Cerebellar nuclear complex (tissue), 1 donor: ENCODE data around the gene EPHA1.
A peak's percentile ranks its signal among the peaks of the same experiment; 100 is the strongest.

Experiments
- DNase-seq, 2 experiments: peaks; one replicate each; lab custom pipeline; 2025; lab: John Stamatoyannopoulos, UW

EPHA1 gene

DNA sequence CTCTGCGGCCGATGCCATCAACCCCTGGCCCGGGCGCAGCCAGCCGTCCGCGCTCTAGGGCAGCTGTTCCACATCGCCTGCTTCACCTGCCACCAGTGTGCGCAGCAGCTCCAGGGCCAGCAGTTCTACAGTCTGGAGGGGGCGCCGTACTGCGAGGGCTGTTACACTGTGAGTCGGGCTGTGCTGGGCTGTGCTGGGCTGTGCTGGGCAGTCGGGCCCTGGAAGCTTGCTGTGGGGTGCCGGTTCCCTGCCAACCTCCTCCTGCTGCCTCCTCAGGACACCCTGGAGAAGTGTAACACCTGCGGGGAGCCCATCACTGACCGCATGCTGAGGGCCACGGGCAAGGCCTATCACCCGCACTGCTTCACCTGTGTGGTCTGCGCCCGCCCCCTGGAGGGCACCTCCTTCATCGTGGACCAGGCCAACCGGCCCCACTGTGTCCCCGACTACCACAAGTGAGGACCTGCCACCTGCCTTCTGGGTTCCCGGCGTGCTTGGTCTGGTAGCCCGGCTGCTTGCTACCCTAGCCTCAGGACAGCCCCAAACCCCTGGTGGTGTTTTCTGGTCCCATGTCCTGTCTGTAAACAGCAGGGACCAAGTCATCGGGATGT lies 20.1 kb downstream of the EPHA1 start:
- DNase-seq: no peak

DNA sequence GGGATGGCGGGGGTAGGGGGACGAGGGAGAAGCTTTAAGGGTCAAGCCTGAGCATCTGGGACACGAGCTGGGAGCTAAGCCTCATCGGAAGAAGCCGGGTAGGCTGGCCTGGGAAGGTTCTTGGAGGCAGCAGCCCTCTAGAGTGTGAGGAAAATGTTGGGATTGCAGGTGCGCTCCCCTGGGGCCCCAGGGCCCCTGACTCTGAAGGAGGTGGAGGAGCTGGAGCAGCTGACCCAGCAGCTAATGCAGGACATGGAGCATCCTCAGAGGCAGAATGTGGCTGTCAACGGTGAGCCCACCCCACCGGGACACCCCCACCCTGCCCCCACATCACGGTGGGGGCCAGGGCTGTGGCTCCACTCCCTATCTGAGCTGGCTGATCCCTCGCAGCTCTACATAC lies 20.6 kb downstream of the EPHA1 start:
- no peak for DNase-seq

DNA sequence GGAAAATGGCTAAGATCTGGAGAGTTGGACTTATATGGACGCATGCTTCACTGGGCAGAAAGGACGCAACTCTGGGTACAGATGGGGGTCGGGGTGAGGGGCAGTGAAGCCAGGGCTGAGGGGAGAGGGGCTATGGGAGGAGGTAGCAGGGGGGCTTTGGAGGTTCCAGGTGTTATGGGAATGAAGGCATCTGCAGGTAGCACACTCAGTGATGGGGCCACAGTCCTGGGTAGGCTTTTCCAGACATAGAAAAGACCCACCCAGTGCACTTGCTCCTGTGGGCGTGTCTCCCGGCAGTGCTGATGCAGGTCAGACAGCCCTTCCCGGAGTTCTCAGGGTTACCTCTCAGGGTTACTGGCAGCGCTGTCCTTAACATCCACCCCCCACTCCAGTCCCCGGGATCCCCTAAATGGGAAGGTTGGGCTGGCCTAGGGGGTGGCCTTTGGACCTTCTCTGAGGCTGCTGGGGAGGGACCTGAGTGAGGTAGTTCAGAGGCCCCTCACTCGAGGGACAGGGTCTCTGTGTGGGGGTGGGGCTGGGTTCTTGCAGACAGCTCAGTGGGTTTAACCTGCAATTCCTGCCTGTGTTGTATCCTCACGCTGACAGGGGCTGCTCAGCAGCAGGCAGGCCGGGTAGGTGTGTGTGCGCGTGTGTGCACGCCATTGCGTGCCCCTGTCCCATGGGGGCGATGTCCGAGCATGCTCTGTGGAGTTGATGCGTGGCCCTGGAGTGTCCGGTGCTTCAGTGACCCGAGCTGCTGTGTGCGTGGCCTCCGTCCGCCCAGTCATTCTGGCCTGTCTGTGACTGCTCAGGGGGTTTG lies 21.3 kb downstream of the EPHA1 start:
- no peak for DNase-seq

DNA sequence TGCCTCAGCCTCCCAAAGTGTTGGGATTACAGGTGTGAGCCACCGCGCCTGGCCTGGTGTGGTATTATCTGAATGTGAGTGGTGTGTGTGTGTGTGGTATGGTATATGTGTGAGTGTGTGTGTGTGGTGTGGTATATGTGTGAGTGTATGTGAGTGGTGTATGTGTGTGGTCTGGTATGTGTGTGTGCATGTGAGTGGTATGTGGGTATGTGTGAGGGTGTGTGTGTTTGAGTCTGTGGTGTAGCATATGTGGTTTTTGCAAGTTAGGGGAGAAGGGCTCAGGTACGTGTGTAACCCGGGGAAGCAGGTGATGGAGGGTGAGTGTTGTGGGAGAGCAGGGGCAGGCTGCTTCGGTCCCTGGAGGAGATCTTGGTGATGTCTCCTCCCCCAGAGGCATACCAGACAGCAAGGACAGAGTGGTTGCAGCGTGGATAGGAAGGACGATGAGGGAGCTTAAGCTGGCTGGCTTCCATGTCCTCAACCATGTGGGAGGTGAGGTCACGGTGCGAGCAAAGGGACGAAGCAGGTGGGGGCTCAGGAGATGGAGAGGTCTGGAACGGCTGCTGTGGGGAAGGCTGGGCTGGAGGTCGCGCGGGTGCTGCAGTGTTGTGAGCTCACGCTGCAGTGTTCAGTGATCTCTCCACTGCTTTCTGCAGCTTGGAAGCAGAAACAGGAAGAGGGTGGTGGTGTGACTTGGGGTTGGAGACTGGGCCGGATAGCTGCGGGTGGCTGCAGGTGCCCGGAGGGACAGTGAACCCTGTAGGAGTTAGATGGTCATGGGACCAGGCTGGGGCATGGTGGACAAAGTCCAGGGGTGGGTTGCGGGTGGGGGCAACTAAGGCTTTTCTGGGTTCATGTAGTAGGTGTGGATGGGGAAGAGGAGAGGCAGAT lies 22.5 kb downstream of the EPHA1 start:
- DNase-seq: no peak

DNA sequence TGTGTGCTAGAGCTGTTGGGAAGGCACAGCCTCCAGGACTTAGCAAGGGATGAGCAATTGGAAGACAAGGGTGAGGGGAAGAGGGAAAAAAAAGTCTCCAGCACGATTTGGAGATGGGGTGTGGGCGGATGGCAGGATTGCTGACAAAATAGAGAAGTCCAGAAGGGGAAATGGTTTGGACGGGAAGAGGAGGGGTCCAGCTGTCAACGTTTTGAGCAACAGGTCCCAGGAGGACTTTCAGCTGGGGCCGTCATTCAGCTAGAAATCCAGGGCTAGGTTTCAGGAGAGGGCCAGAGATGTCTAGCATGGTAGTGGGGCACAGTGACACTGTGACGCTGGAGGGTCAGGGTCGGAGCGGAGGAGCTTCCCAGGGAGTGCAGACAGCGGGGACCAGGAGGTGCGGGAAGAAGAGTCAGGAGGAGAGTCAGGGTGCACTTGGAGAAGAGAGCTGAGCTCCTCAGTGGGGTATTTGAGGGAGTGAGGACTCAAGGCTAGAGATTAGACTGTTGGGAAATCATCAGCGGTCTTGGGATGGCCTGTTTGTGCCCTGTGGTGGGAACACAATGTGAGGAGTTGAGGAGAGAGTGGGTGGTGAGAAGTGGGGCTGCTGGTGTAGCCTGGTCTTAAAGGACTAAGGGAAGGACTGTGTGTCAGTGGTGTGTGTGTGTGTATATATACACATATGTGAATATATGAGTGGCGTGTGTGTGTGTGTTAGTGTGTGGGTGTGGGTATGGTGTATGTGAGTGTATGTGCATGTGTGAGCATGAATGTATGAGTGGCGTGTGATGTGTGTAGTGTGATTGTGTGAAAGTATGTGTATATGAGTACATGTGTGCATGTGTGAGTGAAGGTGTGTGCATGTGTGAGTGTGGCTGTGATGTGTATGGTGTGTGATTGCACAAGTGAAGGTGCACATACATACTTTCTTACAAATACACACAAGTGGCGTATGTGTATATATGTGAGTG lies 23.7 kb downstream of the EPHA1 start:
- no peak for DNase-seq

DNA sequence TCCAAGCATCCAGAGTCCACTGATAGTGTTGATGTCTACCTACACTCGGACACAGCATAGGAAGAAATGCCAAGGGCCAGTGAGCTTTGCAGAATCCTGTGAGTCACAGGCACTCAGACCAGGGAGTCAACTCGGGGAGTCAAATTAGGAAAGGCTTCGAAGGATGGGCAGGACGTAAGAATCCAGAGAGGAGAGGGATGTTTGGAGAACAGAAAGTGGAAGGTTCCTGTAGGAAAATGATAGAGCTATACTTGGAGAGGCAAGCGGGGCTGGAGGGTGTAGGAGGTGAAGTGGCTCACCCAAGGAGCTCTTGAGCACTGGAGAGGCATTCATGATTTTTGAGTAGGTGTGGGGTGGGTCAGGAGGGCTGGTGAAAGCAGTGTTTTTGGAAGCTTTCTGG lies 24.5 kb downstream of the EPHA1 start:
- DNase-seq: no peak

DNA sequence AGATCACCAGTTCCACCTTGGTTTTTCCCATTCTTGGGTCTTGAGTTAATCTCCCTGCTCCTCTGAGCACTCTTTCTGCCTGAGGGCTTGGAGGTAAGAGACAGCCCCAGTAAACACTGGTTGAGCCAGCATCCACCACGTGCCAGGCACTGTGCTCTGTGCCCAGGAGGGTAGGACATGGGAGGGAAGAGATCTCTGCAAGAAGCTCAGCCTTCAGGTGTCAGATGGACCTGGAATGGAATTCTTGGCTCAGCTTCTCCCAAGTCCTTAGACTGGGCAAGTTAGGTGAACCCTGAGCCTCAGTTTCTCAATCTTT lies 25.1 kb downstream of the EPHA1 start:
- no peak for DNase-seq

DNA sequence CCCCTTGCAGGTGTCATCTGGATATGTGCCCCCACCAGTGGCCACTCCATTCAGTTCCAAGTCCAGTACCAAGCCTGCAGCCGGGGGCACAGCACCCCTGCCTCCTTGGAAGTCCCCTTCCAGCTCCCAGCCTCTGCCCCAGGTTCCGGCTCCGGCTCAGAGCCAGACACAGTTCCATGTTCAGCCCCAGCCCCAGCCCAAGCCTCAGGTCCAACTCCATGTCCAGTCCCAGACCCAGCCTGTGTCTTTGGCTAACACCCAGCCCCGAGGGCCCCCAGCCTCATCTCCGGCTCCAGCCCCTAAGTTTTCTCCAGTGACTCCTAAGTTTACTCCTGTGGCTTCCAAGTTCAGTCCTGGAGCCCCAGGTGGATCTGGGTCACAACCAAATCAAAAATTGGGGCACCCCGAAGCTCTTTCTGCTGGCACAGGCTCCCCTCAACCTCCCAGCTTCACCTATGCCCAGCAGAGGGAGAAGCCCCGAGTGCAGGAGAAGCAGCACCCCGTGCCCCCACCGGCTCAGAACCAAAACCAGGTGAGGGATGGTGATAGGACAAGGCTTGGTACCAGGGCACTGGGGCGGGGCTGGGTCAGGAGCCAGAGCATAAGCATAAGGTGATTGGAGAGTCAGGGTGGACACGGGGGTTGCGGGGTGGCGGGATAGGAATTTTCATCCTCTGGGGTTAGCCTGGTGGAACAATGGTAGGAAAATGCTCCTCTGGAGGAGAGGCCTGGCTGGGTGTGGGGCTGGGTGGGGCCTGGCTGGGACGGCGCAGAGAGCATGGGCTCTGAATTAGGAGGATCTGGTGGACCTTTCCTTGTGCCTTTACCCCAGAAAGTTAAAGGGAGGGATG lies 25.6 kb downstream of the EPHA1 start:
- DNase-seq: no peak

DNA sequence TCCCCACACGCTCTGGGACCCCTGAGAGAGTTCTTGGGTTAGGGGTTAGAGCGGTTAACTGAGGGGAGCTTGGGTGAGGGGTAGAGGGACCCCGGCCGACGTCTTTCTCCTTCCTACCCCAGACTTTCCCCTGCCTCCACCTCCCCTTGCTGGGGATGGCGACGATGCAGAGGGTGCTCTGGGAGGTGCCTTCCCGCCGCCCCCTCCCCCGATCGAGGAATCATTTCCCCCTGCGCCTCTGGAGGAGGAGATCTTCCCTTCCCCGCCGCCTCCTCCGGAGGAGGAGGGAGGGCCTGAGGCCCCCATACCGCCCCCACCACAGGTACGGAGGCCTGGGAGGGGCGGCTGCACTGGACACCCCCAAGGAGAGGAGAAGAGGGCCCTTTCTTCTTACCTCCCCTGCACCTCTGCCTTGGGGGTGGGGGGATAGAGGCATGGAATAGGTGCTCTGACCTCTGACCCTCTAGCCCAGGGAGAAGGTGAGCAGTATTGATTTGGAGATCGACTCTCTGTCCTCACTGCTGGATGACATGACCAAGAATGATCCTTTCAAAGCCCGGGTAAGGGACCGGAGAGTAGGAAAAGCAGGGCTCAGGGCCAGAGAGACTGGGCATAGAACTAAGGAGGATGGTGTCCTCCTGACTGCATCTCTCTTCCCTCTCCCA lies 26.4 kb downstream of the EPHA1 start:
- no peak for DNase-seq

DNA sequence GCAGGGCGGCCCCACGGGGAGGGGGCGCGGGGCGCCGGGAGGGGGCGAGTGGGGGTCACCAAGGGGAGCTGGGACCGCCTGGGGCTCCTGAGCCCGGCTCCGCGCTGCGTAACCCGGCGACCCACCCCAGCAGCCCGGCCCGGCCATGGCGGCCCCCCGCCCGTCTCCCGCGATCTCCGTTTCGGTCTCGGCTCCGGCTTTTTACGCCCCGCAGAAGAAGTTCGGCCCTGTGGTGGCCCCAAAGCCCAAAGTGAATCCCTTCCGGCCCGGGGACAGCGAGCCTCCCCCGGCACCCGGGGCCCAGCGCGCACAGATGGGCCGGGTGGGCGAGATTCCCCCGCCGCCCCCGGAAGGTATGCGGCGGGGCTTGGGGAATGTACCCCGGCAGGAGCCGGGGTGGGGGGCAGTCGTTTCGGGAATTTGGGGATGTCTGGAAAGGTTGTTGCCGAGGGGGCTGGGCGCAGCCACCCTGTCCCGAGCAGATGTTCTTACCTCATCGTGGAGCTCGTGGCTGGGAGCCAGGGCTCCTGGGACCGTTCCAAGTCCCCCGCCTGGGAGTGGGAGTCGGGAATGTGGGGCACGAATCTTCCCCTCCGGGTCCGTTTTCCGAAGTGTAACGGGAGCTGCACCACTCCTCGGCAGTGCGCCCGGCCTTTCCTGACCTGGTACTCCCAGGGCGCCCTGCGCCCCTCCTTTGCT lies 27.1 kb downstream of the EPHA1 start:
- no peak for DNase-seq

DNA sequence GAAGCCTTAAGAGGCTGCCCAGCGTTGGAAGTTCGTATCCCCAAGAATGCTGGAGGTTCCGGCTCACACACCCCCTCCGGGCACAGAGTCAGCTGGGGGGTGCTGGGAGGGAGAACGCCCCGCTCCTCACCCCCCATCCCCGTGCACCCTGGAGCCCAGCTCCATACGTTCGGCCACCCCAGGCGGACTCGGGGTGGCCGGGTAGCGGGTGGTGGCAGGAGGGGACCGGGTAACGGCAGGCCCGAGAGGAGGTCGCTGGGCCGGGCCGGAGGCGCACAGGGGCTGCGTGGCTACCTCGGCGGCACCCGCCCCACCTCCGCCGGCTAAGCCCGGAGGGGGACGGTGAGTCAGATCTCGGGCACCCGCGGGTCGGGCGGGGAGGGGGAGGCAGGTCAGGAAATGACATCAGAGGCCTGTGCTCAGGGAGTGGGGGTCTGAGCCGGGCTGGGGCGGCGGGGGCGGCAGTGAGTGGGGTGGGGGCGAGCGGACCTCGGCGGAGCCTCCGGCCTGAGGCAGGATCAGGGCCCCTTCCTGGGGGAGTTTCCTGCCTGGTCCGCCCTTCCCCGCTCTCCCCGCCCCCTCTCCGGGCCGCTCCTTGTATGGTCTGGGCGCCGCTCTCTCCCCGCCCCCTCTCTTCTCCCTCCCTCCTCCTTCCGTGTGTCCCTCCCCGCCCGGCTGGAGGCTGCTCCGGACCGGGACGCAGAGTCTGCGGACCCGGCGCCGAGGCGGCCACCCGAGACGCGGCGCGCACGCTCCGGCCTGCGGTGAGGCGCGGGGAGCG lies 27.8 kb downstream of the EPHA1 start, which contains the start of gene ZYX:
TSS of gene ZYX (plus strand) at position 700 of the 781 bp plus-strand sequence. CDS start 227 bp downstream, outside the sequence.
- peak; percentile 44 to 53 for DNase-seq

DNA sequence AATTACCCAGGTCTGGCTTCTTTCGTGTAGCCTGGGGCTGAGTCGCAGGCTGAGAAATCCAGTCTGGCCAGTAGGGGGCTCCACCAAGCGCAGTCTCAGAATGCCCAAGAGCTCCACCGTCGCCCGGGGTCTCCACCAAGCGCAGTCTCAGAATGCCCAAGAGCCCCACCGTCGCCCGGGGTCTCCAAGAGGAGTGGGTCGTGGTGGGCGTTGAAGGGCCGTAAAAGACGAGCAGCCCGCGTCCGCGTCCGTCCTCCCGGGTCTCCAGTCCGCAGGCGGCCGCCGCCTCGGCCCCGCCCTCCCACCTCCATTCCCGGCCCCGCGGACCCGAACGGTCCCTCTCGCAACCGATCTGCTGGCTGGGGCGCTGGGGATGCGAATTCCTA lies 28.4 kb downstream of the EPHA1 start:
- DNase-seq: no peak

DNA sequence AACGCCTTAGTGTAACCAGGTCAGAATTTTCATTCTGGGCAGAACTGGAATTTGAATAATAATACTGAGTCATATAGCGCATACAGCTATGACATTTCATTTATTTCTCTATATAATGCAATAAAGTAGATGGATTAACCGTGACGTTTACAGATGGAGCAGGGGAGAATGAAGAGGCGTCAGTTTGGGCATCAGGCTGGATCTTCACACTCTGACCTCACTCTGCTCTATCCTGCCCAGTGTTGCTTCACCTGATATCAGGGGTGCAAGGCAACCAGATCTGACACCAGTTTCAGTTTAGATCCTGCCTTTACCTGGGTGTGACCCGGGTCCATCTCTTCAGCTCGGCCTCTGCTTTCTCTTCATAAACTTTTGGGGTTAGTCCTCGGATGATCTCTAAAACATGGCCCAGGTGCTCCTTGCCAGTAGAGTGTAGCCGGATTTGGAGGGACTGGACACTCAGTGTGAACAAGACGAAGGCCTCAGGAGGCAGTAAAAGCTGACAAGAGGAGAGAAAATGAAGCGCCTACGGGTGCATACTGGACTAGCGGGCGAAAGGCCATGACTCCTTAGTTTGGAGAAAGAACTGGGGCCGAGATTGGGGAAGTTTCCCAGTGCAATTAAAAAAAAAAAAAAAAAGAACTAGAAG lies 28.9 kb downstream of the EPHA1 start:
- DNase-seq: no peak

DNA sequence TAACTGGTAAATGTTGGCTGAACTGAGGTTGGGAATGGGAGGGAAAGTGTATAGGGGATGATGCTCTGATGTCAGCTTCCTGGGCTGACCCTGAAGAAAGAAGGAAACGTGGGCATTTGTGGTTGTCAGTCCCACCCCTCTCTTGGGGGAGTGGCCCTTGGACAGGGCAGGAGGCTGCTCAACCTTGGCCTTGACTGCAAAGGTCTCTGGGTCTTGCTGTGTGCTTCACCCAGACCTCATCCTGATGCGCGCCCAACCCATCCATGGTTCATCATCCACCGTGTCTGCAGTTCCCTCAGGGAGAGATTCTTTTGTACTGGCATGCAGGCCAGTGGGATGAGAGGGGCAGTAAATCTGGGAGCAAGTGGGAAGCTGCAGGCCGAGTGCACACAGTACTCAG lies 32.3 kb downstream of the EPHA1 start:
- no peak for DNase-seq

DNA sequence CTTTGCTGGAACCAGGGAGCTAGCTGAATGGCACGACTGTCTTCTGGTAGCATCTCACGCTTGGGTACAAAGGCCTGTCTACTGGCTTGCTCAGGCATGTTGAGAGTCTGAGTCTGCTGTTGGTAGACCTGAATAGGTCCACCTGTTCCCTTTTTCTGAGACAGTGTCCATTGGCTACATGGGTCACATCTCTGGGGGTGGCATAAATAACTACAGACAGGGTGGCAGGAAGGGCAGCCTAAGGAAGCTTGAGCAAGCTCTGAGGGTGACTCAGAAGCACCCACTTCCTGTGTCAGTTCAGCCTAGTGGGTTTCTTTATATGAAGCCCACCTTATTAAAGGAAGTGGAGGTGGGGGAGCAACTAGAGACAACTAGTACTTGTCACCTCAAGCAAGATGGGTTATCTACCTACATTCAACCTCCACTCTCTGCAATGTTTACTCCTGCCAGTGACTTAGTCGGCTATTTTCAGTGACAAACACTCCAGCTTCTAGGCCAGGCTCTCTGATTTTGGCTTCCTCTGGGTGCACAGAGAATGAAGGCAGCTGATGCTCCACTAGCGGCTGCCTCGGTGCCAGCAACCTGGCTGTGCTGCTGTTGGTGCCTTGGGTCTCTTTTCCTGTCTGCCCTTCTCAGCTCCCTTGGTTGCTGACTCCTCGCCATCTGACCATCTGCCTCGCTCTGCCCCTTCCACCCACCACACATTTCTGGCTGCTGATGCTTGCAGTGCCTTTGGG lies 33.2 kb downstream of the EPHA1 start:
- DNase-seq: peak; percentile 12 to 65

DNA sequence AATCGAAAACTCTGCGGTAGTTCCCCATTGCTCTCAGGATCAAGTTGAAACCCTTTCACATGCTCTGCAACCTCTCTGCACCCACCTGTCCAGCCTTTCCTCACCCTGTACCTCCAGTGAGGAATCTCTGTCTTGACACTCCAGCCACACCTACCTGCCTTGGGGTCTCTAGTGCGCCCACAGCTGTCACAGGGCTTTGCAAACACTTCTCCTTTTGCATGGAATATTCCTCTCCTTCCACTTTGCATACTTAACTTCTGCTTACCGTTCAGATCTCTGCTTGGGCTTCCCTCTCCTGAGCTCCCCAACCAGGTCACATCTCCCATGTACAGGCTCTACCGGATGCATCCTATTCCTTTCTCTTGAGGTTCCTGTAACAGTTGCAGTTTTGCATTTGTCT lies 34.1 kb downstream of the EPHA1 start:
- no peak for DNase-seq

DNA sequence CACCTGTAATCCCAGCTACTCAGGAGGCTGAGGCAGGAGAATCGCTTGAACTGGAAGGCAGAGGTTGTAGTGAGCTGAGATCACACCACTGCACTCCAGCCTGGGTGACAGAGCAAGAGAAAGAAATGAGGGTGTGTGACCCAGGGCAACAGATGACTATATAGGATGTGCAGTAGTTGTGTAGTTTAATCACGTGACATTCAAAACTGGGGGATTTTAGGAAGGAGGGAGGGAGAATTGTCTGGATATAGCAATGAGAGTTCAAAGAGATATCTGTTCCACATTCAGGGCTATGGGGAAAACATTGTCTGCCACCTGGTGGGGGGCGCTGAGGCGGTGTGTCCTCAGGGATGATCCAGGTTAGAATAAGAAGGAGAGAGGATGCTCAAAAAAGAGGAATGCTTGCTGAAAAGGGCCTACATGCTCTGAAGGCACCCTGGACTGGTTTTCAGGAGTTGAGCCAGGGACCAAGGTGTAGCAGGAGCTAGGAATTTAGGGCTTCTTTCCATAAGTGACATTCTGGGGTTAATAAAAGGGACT lies 35.3 kb downstream of the EPHA1 start:
- no peak for DNase-seq
